ENCODE results near the gene GLP2R.

Gene GLP2R

GRCh38 chr17:9859781-9860180, 34.1 kb downstream of the GLP2R start:
- no peak for DNase-seq

DNA sequence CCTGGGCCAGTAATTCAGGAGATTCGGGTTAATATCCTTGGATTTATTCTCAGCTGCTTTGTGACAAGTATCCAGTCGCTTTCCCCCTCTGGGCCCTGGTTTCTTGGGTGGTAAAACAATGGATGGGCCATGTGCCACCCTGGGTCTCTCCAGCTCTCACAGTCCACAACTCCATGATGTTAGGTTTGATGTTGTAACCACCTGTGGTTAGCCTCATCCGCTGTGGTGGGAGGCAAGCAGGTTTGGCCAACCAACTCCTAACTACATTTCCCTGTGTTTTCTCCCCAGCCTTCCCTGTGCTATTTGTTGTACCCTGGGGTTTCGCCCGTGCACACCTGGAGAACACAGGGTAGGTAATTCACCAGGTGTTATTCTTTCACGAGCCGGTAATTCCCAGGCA, 35.1 kb downstream of the GLP2R start:
- DNase-seq: no peak

- DNase-seq: no peak
These were observed 36.5 kb downstream of the GLP2R start for GRCh38 chr17:9862220-9862619.

- no peak for DNase-seq
These were observed 37.2 kb downstream of the GLP2R start for GRCh38 chr17:9862949-9863348.

GRCh38 chr17:9865586-9865985, 39.9 kb downstream of the GLP2R start:
- DNase-seq: no peak

DNA sequence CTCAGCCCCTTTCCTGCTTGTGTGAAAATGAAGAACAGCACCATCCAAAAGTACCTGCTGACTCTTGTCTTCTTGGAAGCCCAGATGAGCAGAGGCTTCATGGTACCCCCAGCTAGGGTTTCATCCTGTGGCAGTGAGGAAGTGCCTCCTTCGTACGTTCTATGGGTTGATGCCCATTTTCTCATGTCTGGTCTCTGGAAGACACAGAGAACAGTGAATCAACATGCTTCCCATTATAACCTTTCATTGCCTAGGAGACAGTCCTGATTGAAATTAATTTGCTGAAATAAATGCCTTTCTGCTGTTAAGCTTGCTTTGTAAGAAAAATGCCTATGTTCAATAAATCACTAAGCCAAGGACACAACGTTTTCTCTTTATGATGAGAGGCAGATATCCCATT, 42.8 kb downstream of the GLP2R start:
- no peak for DNase-seq

DNA sequence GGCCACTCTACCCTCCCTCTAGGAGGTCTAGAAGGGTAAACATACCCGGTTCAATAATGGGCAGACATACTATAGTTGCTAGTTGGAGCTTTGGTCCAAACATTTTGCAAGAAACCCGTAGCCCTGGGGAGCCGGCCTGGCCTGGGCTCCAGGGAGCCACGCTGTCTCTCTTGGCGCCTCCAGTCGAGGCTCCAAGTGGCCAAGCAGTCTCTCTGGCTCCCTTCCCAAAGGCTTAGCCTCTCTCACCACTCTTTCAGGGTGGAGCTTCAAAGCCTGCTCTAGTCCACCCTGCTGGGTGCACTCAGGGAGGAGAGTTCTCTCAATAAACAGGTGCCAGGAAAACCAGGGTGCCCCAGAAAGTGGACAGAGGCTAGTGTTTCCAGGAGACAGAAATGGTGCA, 47.1 kb downstream of the GLP2R start:
- DNase-seq: no peak

- no peak for DNase-seq
These were observed 49.0 kb downstream of the GLP2R start for GRCh38 chr17:9874722-9875121.

GRCh38 chr17:9875441-9875840, 49.7 kb downstream of the GLP2R start:
- DNase-seq: no peak

- DNase-seq: no peak
These were observed 52.6 kb downstream of the GLP2R start for GRCh38 chr17:9878356-9878755.

DNA sequence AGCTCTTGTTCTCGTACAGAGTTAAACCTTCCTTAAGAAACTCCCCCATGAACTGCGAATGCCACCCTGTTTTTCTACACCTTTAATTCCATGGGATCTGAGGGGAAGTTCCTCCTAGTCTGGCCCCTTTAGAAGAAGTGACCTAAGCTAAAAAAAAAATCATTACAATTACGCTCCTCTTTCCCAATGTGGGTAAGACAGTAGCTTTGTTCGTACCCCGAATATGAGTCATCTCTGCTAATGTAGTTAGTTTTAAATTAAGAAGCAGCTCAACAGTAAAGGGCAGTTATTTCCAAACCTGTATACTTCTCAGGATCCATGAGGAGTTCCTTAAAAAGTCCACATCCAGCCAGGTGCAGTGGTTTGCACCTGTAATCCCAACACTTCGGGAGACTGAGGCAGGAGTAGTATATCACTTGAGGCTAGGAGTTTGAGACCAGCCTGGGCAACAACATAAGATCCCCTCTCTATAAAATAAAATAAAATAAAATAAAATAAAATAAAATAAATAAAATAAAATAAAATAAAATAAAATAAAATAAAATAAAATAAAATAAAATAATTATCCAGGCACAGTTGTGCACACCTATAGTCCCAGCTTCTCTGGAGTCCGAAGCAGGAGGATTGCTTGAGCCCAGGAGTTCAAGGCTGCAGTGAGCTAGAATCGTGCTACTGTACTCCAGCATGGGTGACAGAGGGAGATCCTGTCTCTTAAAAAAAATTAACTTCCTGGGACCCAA, 53.2 kb downstream of the GLP2R start:
- no peak for DNase-seq

DNA sequence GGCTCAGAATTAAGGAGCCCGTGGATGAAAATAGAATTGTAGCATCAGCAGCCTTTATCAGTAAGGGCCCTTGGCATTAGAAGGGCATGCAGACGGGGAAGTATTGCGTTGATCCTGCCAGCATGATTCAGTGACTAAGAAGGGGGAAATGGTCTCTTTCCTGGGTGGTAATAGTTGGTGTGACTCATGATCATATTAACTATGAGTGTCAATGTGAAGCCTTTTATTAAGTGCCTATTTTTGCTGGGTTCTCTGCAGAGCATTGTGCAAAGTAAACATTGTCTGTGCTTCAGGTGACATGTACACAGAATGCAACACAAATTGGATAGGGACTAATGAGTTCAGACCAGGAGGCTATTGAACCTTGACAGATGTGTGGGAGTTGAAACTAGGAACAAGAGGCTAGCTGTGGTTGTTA, 54.9 kb downstream of the GLP2R start:
- DNase-seq: no peak

DNA sequence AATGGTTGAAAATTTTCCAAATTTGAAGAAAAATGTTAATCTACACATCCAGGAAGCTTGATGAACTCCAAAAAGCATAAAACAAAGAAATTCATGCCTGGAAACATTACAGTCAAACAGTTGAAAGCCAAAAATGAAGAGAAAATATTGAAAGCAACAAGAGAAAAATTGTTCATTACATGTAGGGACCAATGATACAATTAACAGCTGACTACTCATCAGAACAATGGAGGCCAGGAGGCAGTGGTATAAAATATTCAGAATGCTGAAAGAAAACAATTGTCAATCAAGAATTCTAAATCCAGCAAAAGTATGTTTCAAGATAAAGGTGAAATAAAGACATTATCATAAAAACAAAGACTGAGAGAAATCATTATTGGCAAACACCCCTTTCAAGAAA, 57.7 kb downstream of the GLP2R start:
- no peak for DNase-seq

GRCh38 chr17:9886141-9886930, 60.6 kb downstream of the GLP2R start:
- no peak for DNase-seq

GRCh38 chr17:9887508-9887907, 61.8 kb downstream of the GLP2R start:
- DNase-seq: no peak

DNA sequence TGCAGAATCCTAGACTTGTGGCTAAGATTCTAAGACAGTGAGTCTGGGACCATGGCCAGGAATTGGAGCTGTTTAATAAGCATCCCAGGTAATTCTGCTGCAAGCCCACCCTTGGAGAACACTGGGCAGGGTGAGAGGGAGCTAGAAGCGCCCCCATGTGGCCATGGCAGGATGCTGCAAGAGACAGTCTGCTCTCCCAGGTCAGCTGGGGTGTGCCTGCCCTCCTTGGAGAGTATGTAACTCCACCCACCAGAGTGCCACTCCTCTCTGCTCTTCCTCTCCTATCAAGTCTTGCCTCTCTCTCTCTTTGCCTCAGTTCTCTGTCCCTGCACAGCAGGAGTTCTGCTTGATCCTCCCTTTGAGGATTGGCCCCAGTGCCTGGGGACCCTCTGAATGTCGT, 64.4 kb downstream of the GLP2R start:
- DNase-seq: peak; percentile 39

- DNase-seq: no peak
These were observed 67.8 kb downstream of the GLP2R start for GRCh38 chr17:9893411-9894012.

DNA sequence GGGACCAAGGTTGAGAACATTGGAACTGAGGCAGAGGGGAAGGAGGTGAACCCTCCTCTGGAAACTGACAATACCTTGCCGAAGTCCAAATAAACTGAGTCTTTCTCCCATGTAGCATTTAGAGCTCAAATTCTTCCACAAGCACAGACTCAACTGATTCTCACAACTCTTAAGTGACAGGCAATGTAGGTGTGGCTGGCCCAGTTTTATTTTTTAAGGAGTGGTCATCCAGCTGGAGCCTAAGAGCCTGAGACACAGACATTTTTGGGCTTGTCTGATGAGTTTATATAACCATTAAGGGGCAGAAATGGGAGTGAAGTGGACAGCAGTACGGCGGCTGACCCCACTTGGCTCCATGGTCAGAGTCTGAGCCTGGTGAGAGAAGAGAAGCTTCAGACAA, 68.5 kb downstream of the GLP2R start:
- DNase-seq: no peak

DNA sequence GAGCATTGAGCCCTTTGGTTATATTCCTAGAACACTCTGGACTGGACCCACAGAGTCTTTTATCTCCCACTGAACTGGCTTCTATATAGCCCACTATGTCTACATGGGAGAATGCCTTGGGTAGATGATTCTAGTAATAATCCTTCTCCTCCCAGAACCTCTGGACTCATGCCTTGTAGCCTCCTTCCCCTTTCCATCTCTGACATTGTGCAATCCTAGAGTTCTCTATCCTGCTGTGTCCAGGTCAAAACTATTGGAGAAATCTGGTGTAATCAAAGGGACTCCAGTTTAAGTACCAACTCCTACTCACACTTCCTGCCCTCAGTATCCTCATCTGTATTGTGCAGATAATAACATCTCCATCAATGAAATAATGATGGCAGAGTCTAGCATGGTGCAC, 70.2 kb downstream of the GLP2R start:
- no peak for DNase-seq

DNA sequence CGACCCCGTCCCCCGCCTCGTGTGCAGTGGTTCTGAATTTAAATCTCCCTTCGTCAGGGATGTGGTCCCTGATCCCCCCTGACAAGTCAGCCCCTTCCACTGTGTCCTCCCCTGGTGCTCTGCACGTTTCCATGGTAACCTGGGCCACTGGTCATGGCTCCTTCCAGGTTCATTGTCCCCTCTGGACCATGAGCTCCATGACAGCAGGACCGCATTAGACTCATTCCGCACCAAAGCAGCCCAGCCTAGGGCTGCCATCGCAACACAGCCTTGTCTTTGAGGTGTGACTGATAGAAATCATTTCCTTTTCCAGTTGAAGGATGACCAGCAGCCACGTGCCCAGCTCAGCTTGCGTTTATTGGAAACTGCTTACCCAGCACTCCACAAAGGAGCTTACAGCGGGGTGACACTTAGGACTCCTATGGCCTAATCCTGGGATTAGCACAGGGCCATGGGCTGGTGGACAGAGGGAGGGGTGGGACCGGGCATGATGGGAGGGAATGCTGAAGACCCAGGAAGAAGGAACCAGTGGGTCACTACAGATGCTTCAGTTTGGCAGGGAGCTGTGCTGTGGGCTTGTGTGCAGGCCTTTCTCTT, 71.7 kb downstream of the GLP2R start:
- no peak for DNase-seq

GRCh38 chr17:9898812-9899211, 73.1 kb downstream of the GLP2R start:
- no peak for DNase-seq

DNA sequence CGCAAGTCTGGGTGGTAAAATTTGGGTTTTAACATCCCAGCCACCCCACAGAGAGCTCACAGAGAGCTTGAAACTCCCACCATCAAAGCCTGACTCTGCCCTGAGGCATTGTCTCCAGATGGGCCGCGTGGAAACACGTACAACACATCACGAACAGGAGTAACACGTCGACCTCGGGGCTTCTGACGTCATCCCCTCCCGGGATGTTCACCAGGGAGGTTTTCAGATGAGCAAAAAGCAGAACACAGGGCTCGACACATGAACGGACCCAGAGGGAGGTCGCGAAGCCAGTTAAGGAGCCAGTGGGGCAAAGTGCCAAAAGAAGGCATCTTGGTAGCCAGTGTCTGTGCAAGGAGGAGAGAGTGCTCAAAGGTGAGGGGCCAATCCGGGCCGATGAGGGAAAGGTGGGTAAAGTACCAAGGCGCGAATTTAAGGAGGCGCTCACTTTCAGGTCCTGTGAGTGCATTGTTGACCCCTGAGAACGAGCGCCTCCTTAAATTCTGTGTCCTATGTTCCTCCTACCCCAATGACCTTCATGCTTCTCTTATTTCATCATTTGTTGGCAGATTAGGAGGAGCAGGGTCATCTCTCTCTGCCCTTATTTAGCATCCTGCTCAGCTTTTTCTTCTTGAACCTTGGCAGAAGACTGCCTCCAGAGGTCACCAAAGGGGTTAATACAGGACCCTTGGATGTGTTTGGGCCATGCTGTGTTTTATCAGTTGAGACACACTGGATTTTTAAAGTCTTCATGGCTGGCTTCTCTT, 73.7 kb downstream of the GLP2R start:
- DNase-seq: no peak

DNA sequence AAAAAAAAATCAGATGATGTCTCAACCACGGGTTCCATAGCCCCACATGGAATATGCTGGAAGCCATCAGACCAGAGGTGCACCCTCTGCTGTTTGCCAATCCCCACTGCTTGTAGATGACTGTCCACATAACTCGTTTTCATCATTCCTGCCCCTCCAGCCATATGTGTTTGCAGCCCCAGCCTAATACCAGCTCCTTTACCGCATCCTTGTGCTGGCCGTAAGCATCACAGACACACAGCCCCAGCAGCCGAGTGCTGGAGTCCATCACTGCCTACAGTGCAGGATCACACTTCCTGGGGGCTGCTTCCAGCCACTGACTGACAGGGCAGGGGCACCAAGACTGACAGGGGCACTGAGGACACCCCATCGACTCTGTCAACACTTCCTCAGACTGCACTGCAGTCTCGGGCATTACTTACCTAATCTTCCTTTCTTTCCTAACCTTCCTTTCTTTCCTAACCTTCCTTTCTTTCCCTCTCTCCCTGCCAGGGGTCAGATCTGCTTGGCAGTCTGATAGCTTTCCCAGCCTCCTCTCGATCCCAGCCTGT, 74.4 kb downstream of the GLP2R start:
- no peak for DNase-seq
